ENCODE results near the gene FN1. TPM values are rescaled to one million over a fixed set of nuclear protein-coding genes. Genes with fewer than 3 reads are reported as not detected.

FN1 gene
- total and polyA plus RNA-seq, 4 donors, result 339 to 1,753 (median 934) TPM

DNA sequence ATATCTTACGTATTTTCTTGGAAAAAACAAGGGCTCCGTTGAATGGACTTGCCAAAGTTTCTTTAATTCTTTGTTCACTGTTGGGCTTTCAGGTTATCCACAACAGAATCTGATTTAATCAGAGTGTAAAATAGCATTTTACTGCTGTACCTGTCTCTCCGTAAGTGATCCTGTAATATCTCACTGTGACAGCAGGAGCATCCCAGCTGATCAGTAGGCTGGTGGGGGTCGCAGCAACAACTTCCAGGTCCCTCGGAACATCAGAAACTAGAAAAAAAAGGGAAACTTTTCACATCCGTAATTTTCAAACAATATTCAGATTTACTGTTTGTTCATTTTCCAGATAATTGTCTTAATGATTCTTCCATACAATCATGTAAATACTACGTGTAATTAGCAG lies 51.2 kb downstream of the FN1 start:
- WGBS, 2 donors, result 82 to 89% methylated on average over 7 of the region's 7 CpGs
- Histone ChIP-seq H3K9ac (ENCODE audit: insufficient read depth in 1 of 2, low read length in 2 of 2) (no peak overlapping the region), H3K9me3 (ENCODE audit: control insufficient read depth in 4 of 4, insufficient read depth in 3 of 4, low read length in 3 of 4) (no peaks in the 10 kb centered on the region), H3K4me3 (no peak overlapping the region), H3K27me3 (ENCODE audit: control insufficient read depth in 3 of 3, insufficient read depth in 3 of 3, low read length in 2 of 3) (no peaks in the 10 kb centered on the region), H3K27ac (ENCODE audit: low read depth in 1 of 2, low read length in 1 of 2) (no peak overlapping the region), H3K36me3 (ENCODE audit: control insufficient read depth in 4 of 4, insufficient read depth in 4 of 4, low read length in 4 of 4) (peaks cover 8 to 78% (median 38%) of the 10 kb centered on the region in 4 donors), H3K4me1 (ENCODE audit: control insufficient read depth in 5 of 5, insufficient read depth in 5 of 5, low read length in 5 of 5) (no peaks in the 10 kb centered on the region)
- DNase-seq, result no peak
- TF ChIP-seq, protein P1, sequence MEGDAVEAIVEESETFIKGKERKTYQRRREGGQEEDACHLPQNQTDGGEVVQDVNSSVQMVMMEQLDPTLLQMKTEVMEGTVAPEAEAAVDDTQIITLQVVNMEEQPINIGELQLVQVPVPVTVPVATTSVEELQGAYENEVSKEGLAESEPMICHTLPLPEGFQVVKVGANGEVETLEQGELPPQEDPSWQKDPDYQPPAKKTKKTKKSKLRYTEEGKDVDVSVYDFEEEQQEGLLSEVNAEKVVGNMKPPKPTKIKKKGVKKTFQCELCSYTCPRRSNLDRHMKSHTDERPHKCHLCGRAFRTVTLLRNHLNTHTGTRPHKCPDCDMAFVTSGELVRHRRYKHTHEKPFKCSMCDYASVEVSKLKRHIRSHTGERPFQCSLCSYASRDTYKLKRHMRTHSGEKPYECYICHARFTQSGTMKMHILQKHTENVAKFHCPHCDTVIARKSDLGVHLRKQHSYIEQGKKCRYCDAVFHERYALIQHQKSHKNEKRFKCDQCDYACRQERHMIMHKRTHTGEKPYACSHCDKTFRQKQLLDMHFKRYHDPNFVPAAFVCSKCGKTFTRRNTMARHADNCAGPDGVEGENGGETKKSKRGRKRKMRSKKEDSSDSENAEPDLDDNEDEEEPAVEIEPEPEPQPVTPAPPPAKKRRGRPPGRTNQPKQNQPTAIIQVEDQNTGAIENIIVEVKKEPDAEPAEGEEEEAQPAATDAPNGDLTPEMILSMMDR (IDR thresholded peaks at IDR 0.05; ENCODE audit: control extremely low read depth, extremely low read depth), result no peak
- ATAC-seq (ENCODE audit: insufficient read depth, low FRiP score), result no peak

DNA sequence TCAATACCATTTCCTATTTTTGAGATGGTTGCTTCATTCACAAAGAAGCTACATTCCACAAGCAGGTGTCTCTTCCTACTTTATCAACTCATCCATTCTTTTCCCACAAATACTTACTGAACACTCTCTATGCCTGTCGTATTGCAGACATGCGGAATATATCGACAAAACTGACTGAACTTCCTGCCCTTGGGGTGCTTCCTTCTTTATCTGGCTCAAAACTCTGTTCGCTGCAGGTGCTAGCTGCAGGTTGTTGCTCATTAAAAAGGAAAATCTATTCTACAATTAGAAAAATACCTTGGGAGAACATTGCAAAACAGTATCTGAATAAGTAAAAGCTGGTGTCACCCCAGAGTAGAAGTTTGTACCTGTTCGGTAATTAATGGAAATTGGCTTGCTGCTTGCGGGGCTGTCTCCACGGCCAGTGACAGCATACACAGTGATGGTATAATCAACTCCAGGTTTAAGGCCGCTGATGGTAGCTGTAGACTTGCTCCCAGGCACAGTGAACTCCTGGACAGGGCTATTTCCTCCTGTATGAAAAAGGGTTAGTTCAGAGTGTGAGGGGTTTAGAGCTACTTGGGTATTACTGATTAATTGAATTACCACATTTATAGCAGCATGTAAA lies 52.1 kb downstream of the FN1 start:
- Histone ChIP-seq H3K27ac (ENCODE audit: low read depth in 1 of 2, low read length in 1 of 2) (no peak overlapping the region), H3K4me3 (no peak overlapping the region), H3K9me3 (ENCODE audit: control insufficient read depth in 4 of 4, insufficient read depth in 3 of 4, low read length in 3 of 4) (no peaks in the 10 kb centered on the region), H3K9ac (ENCODE audit: insufficient read depth in 1 of 2, low read length in 2 of 2) (no peak overlapping the region), H3K4me1 (ENCODE audit: control insufficient read depth in 5 of 5, insufficient read depth in 5 of 5, low read length in 5 of 5) (no peaks in the 10 kb centered on the region), H3K36me3 (ENCODE audit: control insufficient read depth in 4 of 4, insufficient read depth in 4 of 4, low read length in 4 of 4) (peaks cover 12 to 82% (median 42%) of the 10 kb centered on the region in 4 donors), H3K27me3 (ENCODE audit: control insufficient read depth in 3 of 3, insufficient read depth in 3 of 3, low read length in 2 of 3) (no peaks in the 10 kb centered on the region)
- DNase-seq, result no peak
- ATAC-seq (ENCODE audit: insufficient read depth, low FRiP score), result no peak
- 95 to 97% methylated on average over 8 of the region's 8 CpGs for WGBS, 2 donors
- TF ChIP-seq, protein P1 (IDR thresholded peaks at IDR 0.05; ENCODE audit: control extremely low read depth, extremely low read depth), result no peak

DNA sequence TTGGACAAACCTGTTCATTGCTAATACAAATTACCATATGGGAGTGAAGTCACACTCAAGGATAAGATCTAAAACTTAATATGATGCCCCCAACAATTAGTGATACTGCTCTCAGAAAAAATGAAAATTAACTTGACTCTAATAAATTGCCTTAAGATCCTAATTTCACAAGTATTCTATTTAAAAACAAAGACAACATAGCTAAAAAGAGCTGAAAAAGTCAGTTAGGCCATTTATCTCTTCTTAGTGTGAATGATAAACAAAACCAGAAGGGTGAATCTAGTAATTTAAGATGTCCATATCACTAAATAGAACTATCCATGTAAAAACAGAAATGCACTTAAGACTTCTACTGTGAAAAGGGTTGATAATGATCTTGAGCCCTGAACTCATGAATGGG lies 53.4 kb downstream of the FN1 start:
- no peaks in the 10 kb centered on the region for H3K27me3 ChIP-seq (ENCODE audit: control insufficient read depth in 3 of 3, insufficient read depth in 3 of 3, low read length in 2 of 3)
- no peaks in the 10 kb centered on the region for H3K9me3 ChIP-seq (ENCODE audit: control insufficient read depth in 4 of 4, insufficient read depth in 3 of 4, low read length in 3 of 4)
- H3K4me3 ChIP-seq, result no peak overlapping the region
- H3K36me3 ChIP-seq (ENCODE audit: control insufficient read depth in 4 of 4, insufficient read depth in 4 of 4, low read length in 4 of 4), result peaks cover 10 to 83% (median 42%) of the 10 kb centered on the region in 4 donors
- ATAC-seq (ENCODE audit: insufficient read depth, low FRiP score) (no peak), DNase-seq (no peak)
- no peak overlapping the region for H3K9ac ChIP-seq (ENCODE audit: insufficient read depth in 1 of 2, low read length in 2 of 2)
- H3K27ac ChIP-seq (ENCODE audit: low read depth in 1 of 2, low read length in 1 of 2), result no peak overlapping the region
- TF ChIP-seq, protein P1 (IDR thresholded peaks at IDR 0.05; ENCODE audit: control extremely low read depth, extremely low read depth), result no peak
- no peaks in the 10 kb centered on the region for H3K4me1 ChIP-seq (ENCODE audit: control insufficient read depth in 5 of 5, insufficient read depth in 5 of 5, low read length in 5 of 5)

DNA sequence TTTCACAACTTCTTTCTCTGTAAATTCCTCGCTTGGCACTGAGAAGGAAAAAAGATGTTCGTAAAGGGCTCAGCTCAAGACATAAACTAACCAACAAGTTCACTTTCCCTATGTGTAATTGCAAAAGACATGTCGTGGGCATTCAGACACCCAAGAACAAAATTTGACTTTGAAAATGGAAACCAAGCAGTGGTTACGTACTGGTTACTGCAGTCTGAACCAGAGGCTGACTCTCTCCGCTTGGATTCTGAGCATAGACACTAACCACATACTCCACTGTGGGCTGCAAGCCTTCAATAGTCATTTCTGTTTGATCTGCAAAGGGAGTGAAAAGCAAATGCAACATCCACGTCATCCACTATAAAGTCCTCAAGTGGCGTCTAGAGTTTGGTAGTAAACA lies 53.9 kb downstream of the FN1 start:
- DNase-seq (no peak), ATAC-seq (ENCODE audit: insufficient read depth, low FRiP score) (no peak)
- TF ChIP-seq, protein P1 (IDR thresholded peaks at IDR 0.05; ENCODE audit: control extremely low read depth, extremely low read depth), result no peak
- 90 to 95% methylated on average over 7 of the region's 7 CpGs for whole genome bisulfite sequencing, 2 donors
- no peak overlapping the region for H3K4me3 ChIP-seq
- H3K4me1 ChIP-seq (ENCODE audit: control insufficient read depth in 5 of 5, insufficient read depth in 5 of 5, low read length in 5 of 5), result no peaks in the 10 kb centered on the region
- H3K36me3 ChIP-seq (ENCODE audit: control insufficient read depth in 4 of 4, insufficient read depth in 4 of 4, low read length in 4 of 4), result peaks cover 10 to 84% (median 43%) of the 10 kb centered on the region in 4 donors
- no peak overlapping the region for H3K27ac ChIP-seq (ENCODE audit: low read depth in 1 of 2, low read length in 1 of 2)
- no peak overlapping the region for H3K9ac ChIP-seq (ENCODE audit: insufficient read depth in 1 of 2, low read length in 2 of 2)
- H3K27me3 ChIP-seq (ENCODE audit: control insufficient read depth in 3 of 3, insufficient read depth in 3 of 3, low read length in 2 of 3), result no peaks in the 10 kb centered on the region
- no peaks in the 10 kb centered on the region for H3K9me3 ChIP-seq (ENCODE audit: control insufficient read depth in 4 of 4, insufficient read depth in 3 of 4, low read length in 3 of 4)
